ENCODE results near the gene TCL1B.

- no peak for TF ChIP-seq EZH2 (IDR thresholded peaks at IDR 0.05; ENCODE audit: insufficient read depth, poor library complexity, severe bottlenecking)
- TF ChIP-seq EZH2phosphoT487 (IDR thresholded peaks at IDR 0.05; ENCODE audit: insufficient read depth, low read depth) = no peak
Observed at GRCh38 chr14:95727056-95727700, 41.0 kb downstream of the TCL1B start.
